Vagina (tissue), 2 donors: ENCODE results near the gene SF3B2. TPM values are rescaled to one million over a fixed set of nuclear protein-coding genes. Genes with fewer than 3 reads are reported as not detected.

Source experiments
- DNase-seq, 2 donors: peaks; one replicate each; pipeline ENCODE4 v3.0.0-alpha.2; 2017; ENCODE audit errors: extremely low spot score in 2 of 2
- H3K27ac ChIP-seq: fragments of 200-600 bp; sonication (generic); one replicate; pipeline ENCODE4 v1.5.1; 2019
- H3K27me3 ChIP-seq: fragments of 200-600 bp; sonication (generic); one replicate; pipeline ENCODE4 v1.5.1; 2019
- H3K36me3 ChIP-seq, 2 donors: fragments of 200-600 bp; sonication (generic); one replicate each; pipeline ENCODE4 v1.5.1; 2017 to 2019
- H3K4me1 ChIP-seq: fragments of 200-600 bp; sonication (generic); one replicate; pipeline ENCODE4 v1.5.1; 2019
- H3K4me3 ChIP-seq, 2 donors: fragments of 200-600 bp; sonication (generic); 1 replicate in 1 of 2; 2 replicates in 1 of 2; pipeline ENCODE4 v1.5.1; 2016 to 2019
- H3K9me3 ChIP-seq: fragments of 200-600 bp; sonication (generic); one replicate; pipeline ENCODE4 v1.5.1; 2019
- CTCF ChIP-seq, 3 experiments: fragments of 450-650 bp in 2 of 3; fragments of 200-600 bp in 1 of 3; sonication (generic) in 1 of 3; IDR thresholded peaks; one replicate each; pipeline ENCODE4 v1.5.1; 2017 to 2019; ENCODE audit warnings: antibody characterized with exemption in 3 of 3, mild to moderate bottlenecking in 2 of 3, moderate library complexity in 2 of 3
- POLR2A ChIP-seq, 2 donors: fragments of 450-650 bp; IDR thresholded peaks; one replicate each; pipeline ENCODE4 v1.6.1; 2017; ENCODE audit warnings: antibody characterized with exemption in 2 of 2, mild to moderate bottlenecking in 2 of 2, moderate library complexity in 2 of 2
- POLR2AphosphoS5 ChIP-seq, 2 donors: sonication (generic); formaldehyde crosslinking; IDR thresholded peaks; one replicate each; pipeline ENCODE4 v1.9.0; 2017; ENCODE audit warnings: antibody characterized with exemption in 2 of 2, mild to moderate bottlenecking in 2 of 2, low read depth in 1 of 2; ENCODE audit not compliant: insufficient read depth in 1 of 2
- intact Hi-C: fragments of 100-400 bp; cut with DNase I; formaldehyde crosslinking; loops from one replicate; pipeline ENCODE4 v1.15.1; 2023
- total RNA-seq: library from RNA; depleted of rRNA; stranded (reverse); fragments of >200 nt; gene quantifications from one replicate; pipeline ENCODE4 v1.2.3, GENCODE V29; 2016

Gene SF3B2
- total RNA-seq, 1 donor from 2014 or later: 107 TPM

- no peak for DNase-seq
- Histone ChIP-seq H3K4me3 (no peak overlapping the region), H3K27ac (no peak overlapping the region), H3K4me1 (peaks cover 31% of the 10 kb centered on the region), H3K36me3 (peaks cover 6 to 54% of the 10 kb centered on the region in 2 donors), H3K9me3 (no peaks in the 10 kb centered on the region), H3K27me3 (no peaks in the 10 kb centered on the region)
- TF ChIP-seq POLR2A (IDR thresholded peaks at IDR 0.05): no peak
- no peak for TF ChIP-seq POLR2AphosphoS5 (IDR thresholded peaks at IDR 0.05; ENCODE audit: insufficient read depth in 1 of 2, low read depth in 1 of 2)
- TF ChIP-seq CTCF (IDR thresholded peaks at IDR 0.05): no peak
- intact Hi-C loops: no loop called here
Observed at GRCh38 chr11:66055021-66055420, 2.9 kb downstream of the SF3B2 start.

GRCh38 chr11:66056501-66056900 is 4.3 kb downstream of the SF3B2 start:
- peaks cover 6 to 69% of the 10 kb centered on the region in 2 donors for H3K36me3 ChIP-seq
- no peaks in the 10 kb centered on the region for H3K27me3 ChIP-seq
- peaks cover 22% of the 10 kb centered on the region for H3K4me1 ChIP-seq
- intact Hi-C loops: no loop called here
- H3K4me3 ChIP-seq: no peak overlapping the region
- TF ChIP-seq CTCF (IDR thresholded peaks at IDR 0.05): no peak
- no peak for TF ChIP-seq POLR2A (IDR thresholded peaks at IDR 0.05)
- TF ChIP-seq POLR2AphosphoS5 (IDR thresholded peaks at IDR 0.05; ENCODE audit: insufficient read depth in 1 of 2, low read depth in 1 of 2): no peak
- no peaks in the 10 kb centered on the region for H3K9me3 ChIP-seq
- no peak overlapping the region for H3K27ac ChIP-seq
- DNase-seq: no peak

- Histone ChIP-seq H3K4me3 (no peak overlapping the region), H3K4me1 (no peaks in the 10 kb centered on the region), H3K27ac (no peak overlapping the region), H3K9me3 (no peaks in the 10 kb centered on the region), H3K36me3 (peaks cover 6 to 100% of the 10 kb centered on the region in 2 donors), H3K27me3 (no peaks in the 10 kb centered on the region)
- DNase-seq: no peak
- TF ChIP-seq POLR2A (IDR thresholded peaks at IDR 0.05) (no peak), POLR2AphosphoS5 (IDR thresholded peaks at IDR 0.05; ENCODE audit: insufficient read depth in 1 of 2, low read depth in 1 of 2) (no peak), CTCF (IDR thresholded peaks at IDR 0.05) (no peak)
- intact Hi-C loops: no loop called here
Observed at GRCh38 chr11:66059966-66060680, 8.0 kb downstream of the SF3B2 start.

GRCh38 chr11:66061268-66061667 is 9.1 kb downstream of the SF3B2 start:
- no peaks in the 10 kb centered on the region for H3K27me3 ChIP-seq
- no peak for TF ChIP-seq POLR2A (IDR thresholded peaks at IDR 0.05)
- no peak for TF ChIP-seq POLR2AphosphoS5 (IDR thresholded peaks at IDR 0.05; ENCODE audit: insufficient read depth in 1 of 2, low read depth in 1 of 2)
- TF ChIP-seq CTCF (IDR thresholded peaks at IDR 0.05): no peak
- H3K27ac ChIP-seq: no peak overlapping the region
- H3K4me1 ChIP-seq: no peaks in the 10 kb centered on the region
- H3K9me3 ChIP-seq: no peaks in the 10 kb centered on the region
- intact Hi-C loops: no loop called here
- DNase-seq: no peak
- peaks cover 6 to 100% of the 10 kb centered on the region in 2 donors for H3K36me3 ChIP-seq
- H3K4me3 ChIP-seq: no peak overlapping the region

GRCh38 chr11:66062408-66062807 is 10.2 kb downstream of the SF3B2 start:
- H3K4me3 ChIP-seq: no peak overlapping the region
- no peaks in the 10 kb centered on the region for H3K27me3 ChIP-seq
- intact Hi-C loops: no loop called here
- peaks cover 6 to 100% of the 10 kb centered on the region in 2 donors for H3K36me3 ChIP-seq
- TF ChIP-seq CTCF (IDR thresholded peaks at IDR 0.05): no peak
- no peak for TF ChIP-seq POLR2A (IDR thresholded peaks at IDR 0.05)
- TF ChIP-seq POLR2AphosphoS5 (IDR thresholded peaks at IDR 0.05; ENCODE audit: insufficient read depth in 1 of 2, low read depth in 1 of 2): no peak
- no peak overlapping the region for H3K27ac ChIP-seq
- H3K9me3 ChIP-seq: no peaks in the 10 kb centered on the region
- no peaks in the 10 kb centered on the region for H3K4me1 ChIP-seq
- no peak for DNase-seq
